K562 (cell line): ENCODE results near the gene NME7. TPM values are rescaled to one million over a fixed set of nuclear protein-coding genes. Genes with fewer than 3 reads are reported as not detected.

ENCODE experiments used
- ATAC-seq: fragments of 200-7000 bp; cut with Tn5 transposase; 3 replicates; pipeline ENCODE4 v1.9.1; 2020; ENCODE audit warnings: moderate library complexity
- BruUV-seq: library from RNA; stranded (reverse); fragments of 400-500 nt; replicated peaks from 2 replicates; lab custom pipeline; 2021; lab: Mats Ljungman, UMichigan
- CTCF ChIA-PET: fragments of 300-600 bp; formaldehyde crosslinking; extraction: SDS; loops from one replicate; lab custom pipeline; 2021; ENCODE audit warnings: low intra/inter-chr PET ratio; lab: Yijun Ruan, JAX
- POLR2A ChIA-PET: fragments of 300-600, 350-650 bp; sonication (Branson Sonifier 250); formaldehyde crosslinking; extraction: SDS; loops from one replicate; lab custom pipeline; 2021; ENCODE audit warnings: antibody characterized with exemption, inconsistent platforms; lab: Yijun Ruan, JAX
- DNase-seq, 4 experiments: peaks; one replicate each; pipeline versions ENCODE4 v3.0.0 to v3.0.0-alpha.2; 2011 to 2018; ENCODE audit warnings: low spot score in 3 of 4, mixed read lengths in 3 of 4; ENCODE audit errors: extremely low read depth in 1 of 4
- FAIRE-seq: peaks from 2 replicates; lab custom pipeline; 2011; peaks lifted over from hg19 to GRCh38; lab: Jason Lieb, UNC
- H2AFZ ChIP-seq: 2 replicates; pipeline ENCODE4 v1.6.0; 2011; ENCODE audit warnings: low read depth, low read length, control low read depth, inconsistent platforms
- H3K27ac ChIP-seq: fragments of 200-600 bp; 3 replicates; pipeline ENCODE4 v1.8.0; 2011; ENCODE audit warnings: low read depth, mild to moderate bottlenecking, control low read depth, inconsistent platforms, low read length, moderate library complexity, mixed read lengths; ENCODE audit errors: extremely low read depth
- H3K27me3 ChIP-seq, 2 experiments: fragments of 300-600 bp in 1 of 2; 2 replicates in 1 of 2; 3 replicates in 1 of 2; pipeline versions ENCODE4 v1.6.0 to v1.8.0; 2011; ENCODE audit warnings: inconsistent platforms in 2 of 2, low read length in 2 of 2, mild to moderate bottlenecking in 1 of 2, mixed read lengths in 1 of 2, moderate library complexity in 1 of 2; ENCODE audit not compliant: control insufficient read depth in 2 of 2, insufficient read depth in 2 of 2
- H3K36me3 ChIP-seq: fragments of 300-600 bp; 3 replicates; pipeline ENCODE4 v1.8.0; 2011; ENCODE audit warnings: mild to moderate bottlenecking, low read length, inconsistent platforms; ENCODE audit not compliant: control insufficient read depth, insufficient read depth
- H3K4me1 ChIP-seq, 2 experiments: fragments of 200-600 bp in 1 of 2; replicated peaks in 1 of 2; 2 replicates in 1 of 2; 3 replicates in 1 of 2; pipeline versions ENCODE4 v1.5.1 to v1.8.0; 2011; ENCODE audit warnings: inconsistent platforms in 2 of 2, low read length in 2 of 2, mild to moderate bottlenecking in 1 of 2, mixed read lengths in 1 of 2, moderate library complexity in 1 of 2; ENCODE audit not compliant: control insufficient read depth in 2 of 2, insufficient read depth in 2 of 2
- H3K4me2 ChIP-seq: 2 replicates; pipeline ENCODE4 v1.6.1; 2011; ENCODE audit warnings: low read length, control low read depth, inconsistent platforms, mixed read lengths; ENCODE audit not compliant: insufficient read depth
- H3K4me3 ChIP-seq: fragments of 200-600 bp; sonication (generic), shearing (Covaris generic); 2 replicates; pipeline ENCODE4 v1.5.1; 2016; ENCODE audit warnings: control low read depth, inconsistent platforms
- H3K79me2 ChIP-seq: fragments of 200-600 bp; 3 replicates; pipeline ENCODE4 v1.8.0; 2011; ENCODE audit warnings: low read length, inconsistent platforms; ENCODE audit not compliant: control insufficient read depth, insufficient read depth
- H3K9ac ChIP-seq, 2 experiments: 2 replicates each; pipeline versions ENCODE4 v1.6.0 to v1.6.1; 2011; ENCODE audit warnings: low read depth in 2 of 2, low read length in 2 of 2, control low read depth in 1 of 2, inconsistent platforms in 1 of 2, mild to moderate bottlenecking in 1 of 2, mixed read lengths in 1 of 2; ENCODE audit not compliant: insufficient read depth in 1 of 2
- H3K9me1 ChIP-seq: one replicate; pipeline ENCODE4 v1.6.0; 2011; ENCODE audit warnings: inconsistent platforms, mild to moderate bottlenecking, low read length, moderate library complexity; ENCODE audit not compliant: control insufficient read depth, insufficient read depth
- H3K9me3 ChIP-seq: replicated peaks from 2 replicates; pipeline ENCODE4 v1.5.1; 2011; ENCODE audit warnings: low read depth, low read length, inconsistent platforms; ENCODE audit not compliant: control insufficient read depth, insufficient read depth
- H4K20me1 ChIP-seq: replicated peaks from 2 replicates; pipeline ENCODE4 v1.6.1; 2011; ENCODE audit warnings: low read length, inconsistent platforms, mixed read lengths; ENCODE audit not compliant: control insufficient read depth, insufficient read depth
- C11orf30 ChIP-seq: fragments of 450-650 bp; IDR thresholded peaks from 2 replicates; pipeline ENCODE4 v1.6.1; 2016; ENCODE audit warnings: low read depth, mild to moderate bottlenecking
- KLF13 ChIP-seq: fragments of 450-650 bp; IDR thresholded peaks from 2 replicates; pipeline ENCODE4 v1.6.1; 2016; ENCODE audit warnings: missing genetic modification characterization, low read depth, mild to moderate bottlenecking, missing compliant biosample characterization, moderate library complexity, borderline replicate concordance
- NRF1 ChIP-seq, 2 experiments: fragments of 450-650 bp; IDR thresholded peaks in 1 of 2; conservative IDR thresholded peaks in 1 of 2; 2 replicates each; pipeline ENCODE4 v1.6.1; 2014; ENCODE audit warnings: mild to moderate bottlenecking in 2 of 2
- PHB2 ChIP-seq: fragments of 450-650 bp; IDR thresholded peaks from 2 replicates; pipeline ENCODE4 v1.6.1; 2017; ENCODE audit warnings: low read depth
- PHTF2 ChIP-seq: fragments of 250-450 bp; sonication (Bioruptor Pico); IDR thresholded peaks from 2 replicates; pipeline ENCODE4 v1.5.0; 2021; ENCODE audit warnings: mild to moderate bottlenecking
- RBM14 ChIP-seq: fragments of 200-400 bp; formaldehyde crosslinking; IDR thresholded peaks from 2 replicates; pipeline ENCODE4 v1.6.1; 2018; ENCODE audit warnings: low read depth, mild to moderate bottlenecking, low read length, moderate library complexity, borderline replicate concordance; ENCODE audit not compliant: insufficient read depth
- RCOR1 ChIP-seq, 2 experiments: IDR thresholded peaks; 2 replicates each; pipeline ENCODE4 v1.6.1; 2012; ENCODE audit warnings: low read depth in 2 of 2, low read length in 2 of 2, borderline replicate concordance in 1 of 2, improper control_type of control experiment in 1 of 2
- TARDBP ChIP-seq: fragments of 450-650 bp; IDR thresholded peaks from 2 replicates; pipeline ENCODE4 v1.6.1; 2016
- ZBTB17 ChIP-seq: fragments of 450-650 bp; formaldehyde crosslinking; IDR thresholded peaks from 2 replicates; pipeline ENCODE4 v1.4.0; 2020; ENCODE audit warnings: mild to moderate bottlenecking
- ZEB2 ChIP-seq: fragments of 450-650 bp; IDR thresholded peaks from 2 replicates; pipeline ENCODE4 v1.6.1; 2016
- ZNF121 ChIP-seq: sonication (generic); formaldehyde crosslinking; conservative IDR thresholded peaks from 2 replicates; pipeline ENCODE4 v1.8.0; 2022; ENCODE audit warnings: missing genetic modification reagents
- ZNF140 ChIP-seq: fragments of 250-450 bp; sonication (Bioruptor Pico); IDR thresholded peaks from 2 replicates; pipeline ENCODE4 v1.8.0; 2021; ENCODE audit warnings: moderate library complexity, mild to moderate bottlenecking, inconsistent platforms
- WGBS: fragments of 100-300 bp; shearing (Covaris generic); methylation state at CpG from one replicate; pipeline ENCODE4 v1.1.6; 2016; ENCODE audit warnings: low coverage, mixed read lengths; ENCODE audit not compliant: insufficient coverage; ENCODE audit errors: missing lambda C conversion rate; 5-methylcytosine and 5-hydroxymethylcytosine counted together
- in situ Hi-C: fragments of 300-500 bp; cut with MboI; formaldehyde crosslinking; loops from 4 replicates; pipeline ENCODE4 v1.15.0; 2018; ENCODE audit warnings: inconsistent platforms, mixed read lengths
- intact Hi-C: fragments of 100-400 bp; cut with micrococcal nuclease; formaldehyde crosslinking; loops from 2 replicates; pipeline ENCODE4 v1.14.2; 2022
- polyA plus RNA-seq, 8 experiments: library from polyadenylated mRNA; depleted of rRNA in 4 of 8; stranded (reverse) in 5 of 8; unstranded in 3 of 8; fragments of >200 nt; fragmentation: Nextera tagmentation in 2 of 8; fragmentation: Illumina TruSeq in 1 of 8; extraction: Ambion mirVana in 2 of 8; extraction: Trizol in 1 of 8; gene quantifications; 2 replicates each; pipeline versions ENCODE4 v1.2.1 to v1.2.3, GENCODE V29; 2011 to 2014; ENCODE audit warnings: inconsistent platforms in 1 of 8, missing spikeins in 1 of 8
- total RNA-seq, 7 experiments: library from RNA; depleted of rRNA in 6 of 7; stranded (reverse); fragments of >200 nt in 6 of 7; fragmentation: Illumina TruSeq in 2 of 7; extraction: Trizol in 2 of 7; gene quantifications; 2 replicates each; pipeline versions ENCODE4 v1.2.1 to v1.2.3, GENCODE V29; 2011 to 2021; ENCODE audit warnings: low replicate concordance in 1 of 7
- TF ChIP-seq, protein P1 (sequence below): sonication (generic); formaldehyde crosslinking; IDR thresholded peaks from 2 replicates; pipeline ENCODE4 v1.9.0; 2022; ENCODE audit warnings: mild to moderate bottlenecking, missing genetic modification reagents
- TF ChIP-seq, protein P2 (sequence below): fragments of 250-450 bp; sonication (Bioruptor Pico); IDR thresholded peaks from 2 replicates; pipeline ENCODE4 v1.4.0; 2020; ENCODE audit warnings: mild to moderate bottlenecking

NME7 gene
- total and polyA plus RNA-seq, 9 of the 15 experiments (the other 6 are each of a cell fraction or from before 2014, with no cell fraction given): 7.9 to 43.2 (median 23.9) TPM

DNA sequence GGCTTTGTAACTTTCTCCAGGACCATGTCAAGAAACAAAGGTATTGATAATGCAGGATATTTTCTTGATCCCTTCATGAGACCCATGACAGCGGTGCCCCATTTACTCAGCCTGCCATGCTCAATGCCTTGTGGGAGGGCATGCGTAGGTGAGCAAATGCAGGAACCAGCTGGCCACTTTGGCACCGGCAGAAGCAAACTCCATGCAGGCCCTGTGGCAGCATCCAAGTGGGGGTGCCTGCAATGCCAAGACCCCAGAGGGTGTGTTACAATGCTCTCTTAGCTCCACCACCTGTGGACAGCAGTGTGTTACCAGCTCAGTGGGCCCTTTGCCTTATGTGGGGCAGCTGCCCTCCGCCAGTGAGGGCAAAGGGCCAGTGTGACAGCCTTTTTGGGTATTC lies 153.0 kb downstream of the NME7 start:
- no peaks in the 10 kb centered on the region for H4K20me1 ChIP-seq
- WGBS: 58% methylated on average over 4 of the region's 4 CpGs
- no peak for TF ChIP-seq ZEB2
- no peak for TF ChIP-seq ZBTB17
- no peak for TF ChIP-seq KLF13
- TF ChIP-seq, protein P1, sequence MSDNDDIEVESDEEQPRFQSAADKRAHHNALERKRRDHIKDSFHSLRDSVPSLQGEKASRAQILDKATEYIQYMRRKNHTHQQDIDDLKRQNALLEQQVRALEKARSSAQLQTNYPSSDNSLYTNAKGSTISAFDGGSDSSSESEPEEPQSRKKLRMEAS (CRISPR knock-in tag): no peak
- TF ChIP-seq PHB2: no peak
- no peak for TF ChIP-seq RBM14
- TF ChIP-seq RCOR1 (IDR thresholded peaks at IDR 0.05; ENCODE audit: borderline replicate concordance in 1 of 2, low read depth in 2 of 2, low read length in 2 of 2): no peak
- no peak for TF ChIP-seq C11orf30
- TF ChIP-seq ZNF140 (CRISPR knock-in tag): no peak
- TF ChIP-seq, protein P2, sequence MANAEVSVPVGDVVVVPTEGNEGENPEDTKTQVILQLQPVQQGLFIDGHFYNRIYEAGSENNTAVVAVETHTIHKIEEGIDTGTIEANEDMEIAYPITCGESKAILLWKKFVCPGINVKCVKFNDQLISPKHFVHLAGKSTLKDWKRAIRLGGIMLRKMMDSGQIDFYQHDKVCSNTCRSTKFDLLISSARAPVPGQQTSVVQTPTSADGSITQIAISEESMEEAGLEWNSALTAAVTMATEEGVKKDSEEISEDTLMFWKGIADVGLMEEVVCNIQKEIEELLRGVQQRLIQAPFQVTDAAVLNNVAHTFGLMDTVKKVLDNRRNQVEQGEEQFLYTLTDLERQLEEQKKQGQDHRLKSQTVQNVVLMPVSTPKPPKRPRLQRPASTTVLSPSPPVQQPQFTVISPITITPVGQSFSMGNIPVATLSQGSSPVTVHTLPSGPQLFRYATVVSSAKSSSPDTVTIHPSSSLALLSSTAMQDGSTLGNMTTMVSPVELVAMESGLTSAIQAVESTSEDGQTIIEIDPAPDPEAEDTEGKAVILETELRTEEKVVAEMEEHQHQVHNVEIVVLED: no peak
- TF ChIP-seq TARDBP: no peak
- no peak for TF ChIP-seq PHTF2 (CRISPR knock-in tag)
- no peak for TF ChIP-seq NRF1 (conservative IDR thresholded peaks at IDR 0.05 in 1 of 2, IDR thresholded peaks at IDR 0.05 in 1 of 2)
- TF ChIP-seq ZNF121 (CRISPR knock-in tag): no peak
- H3K9ac ChIP-seq: no peak overlapping the region
- H3K36me3 ChIP-seq: no peaks in the 10 kb centered on the region
- intact Hi-C loops: no loop called here
- H2AFZ ChIP-seq: no peak overlapping the region
- no peak for FAIRE-seq
- no peak overlapping the region for H3K4me2 ChIP-seq
- in situ Hi-C loops: no loop called here
- ATAC-seq: no peak
- H3K79me2 ChIP-seq: no peaks in the 10 kb centered on the region
- no peaks in the 10 kb centered on the region for H3K9me3 ChIP-seq
- DNase-seq: no peak
- CTCF ChIA-PET: no interaction called here
- H3K27me3 ChIP-seq: no peaks in the 10 kb centered on the region
- H3K4me1 ChIP-seq: no peaks in the 10 kb centered on the region
- POLR2A ChIA-PET: no interaction called here
- no peak overlapping the region for H3K27ac ChIP-seq
- no peak overlapping the region for H3K4me3 ChIP-seq
- no TSS peak for BruUV-seq
- no peaks in the 10 kb centered on the region for H3K9me1 ChIP-seq
